IMR-90 (cell line): Measurements from ENCODE around the gene JAKMIP3. TPM values are rescaled to one million over a fixed set of nuclear protein-coding genes. Genes with fewer than 3 reads are reported as not detected.

Source experiments
- ATAC-seq: fragments of 200-7000 bp; cut with Tn5 transposase; 2 replicates; pipeline ENCODE4 v1.9.1; 2020; ENCODE audit warnings: low read depth, mild to moderate bottlenecking, moderate library complexity
- BruUV-seq: library from RNA; stranded (reverse); fragments of 400-500 nt; replicated peaks from 2 replicates; lab custom pipeline; 2021; lab: Mats Ljungman, UMichigan
- CTCF ChIA-PET: fragments of 300-600 bp; formaldehyde crosslinking; extraction: SDS; loops from one replicate; lab custom pipeline; 2021; ENCODE audit warnings: antibody characterized with exemption; lab: Yijun Ruan, JAX
- POLR2A ChIA-PET: fragments of 300-600 bp; sonication (Branson Sonifier 250); formaldehyde crosslinking; loops from one replicate; lab custom pipeline; 2022; ENCODE audit warnings: antibody characterized with exemption; ENCODE audit not compliant: unreplicated experiment; lab: Charles Lee
- DNase-seq: peaks from one replicate; pipeline ENCODE4 v3.0.0; 2013
- H2AFZ ChIP-seq: replicated peaks from 2 replicates; pipeline ENCODE3; 2013; ENCODE audit warnings: low read length, mild to moderate bottlenecking; ENCODE audit not compliant: poor library complexity
- H2AK5ac ChIP-seq: 2 replicates; pipeline ENCODE4 v1.6.1; 2013; ENCODE audit warnings: low read depth, low read length, inconsistent platforms
- H2AK9ac ChIP-seq: replicated peaks from 2 replicates; pipeline ENCODE3; 2013; ENCODE audit warnings: mild to moderate bottlenecking, low read depth, low read length, moderate library complexity; ENCODE audit not compliant: poor library complexity
- H2BK120ac ChIP-seq: 2 replicates; pipeline ENCODE4 v1.6.1; 2013; ENCODE audit warnings: low read depth, low read length, inconsistent platforms
- H2BK15ac ChIP-seq: 3 replicates; pipeline ENCODE4 v1.6.1; 2013; ENCODE audit warnings: low read depth, low read length, inconsistent platforms
- H2BK20ac ChIP-seq: 2 replicates; pipeline ENCODE4 v1.6.1; 2013; ENCODE audit warnings: low read depth, mild to moderate bottlenecking, inconsistent platforms, low read length, moderate library complexity
- H2BK5ac ChIP-seq: 2 replicates; pipeline ENCODE4 v1.6.1; 2013; ENCODE audit warnings: mild to moderate bottlenecking, low read depth, low read length, inconsistent platforms; ENCODE audit not compliant: poor library complexity, severe bottlenecking
- H3K14ac ChIP-seq: replicated peaks from 2 replicates; pipeline ENCODE4 v1.6.1; 2013; ENCODE audit warnings: low read depth, low read length, inconsistent platforms
- H3K18ac ChIP-seq: 2 replicates; pipeline ENCODE4 v1.6.1; 2013; ENCODE audit warnings: low read depth, low read length, control low read depth
- H3K23ac ChIP-seq: 2 replicates; pipeline ENCODE4 v1.6.1; 2013; ENCODE audit warnings: low read depth, low read length, inconsistent platforms
- H3K27ac ChIP-seq: 2 replicates; pipeline ENCODE4 v1.5.1; 2013; ENCODE audit warnings: mild to moderate bottlenecking, control low read depth, low read length; ENCODE audit not compliant: insufficient read depth
- H3K27me3 ChIP-seq: 2 replicates; pipeline ENCODE4 v1.6.1; 2013; ENCODE audit warnings: low read length; ENCODE audit not compliant: control insufficient read depth, insufficient read depth
- H3K36me3 ChIP-seq: 2 replicates; pipeline ENCODE4 v1.6.1; 2013; ENCODE audit warnings: low read length, mixed read lengths; ENCODE audit not compliant: control insufficient read depth, insufficient read depth
- H3K4ac ChIP-seq: 2 replicates; pipeline ENCODE4 v1.6.1; 2013; ENCODE audit warnings: low read depth, low read length, inconsistent platforms
- H3K4me1 ChIP-seq: 2 replicates; pipeline ENCODE4 v1.6.1; 2013; ENCODE audit warnings: low read length, mixed read lengths; ENCODE audit not compliant: control insufficient read depth, insufficient read depth
- H3K4me2 ChIP-seq: 2 replicates; pipeline ENCODE4 v1.6.1; 2013; ENCODE audit warnings: low read depth, mild to moderate bottlenecking, control low read depth, low read length, moderate library complexity
- H3K4me3 ChIP-seq: 2 replicates; pipeline ENCODE4 v1.5.1; 2013; ENCODE audit warnings: low read depth, mild to moderate bottlenecking, control low read depth, low read length, moderate library complexity; ENCODE audit not compliant: insufficient read depth
- H3K56ac ChIP-seq: 2 replicates; pipeline ENCODE4 v1.6.1; 2013; ENCODE audit warnings: low read length, inconsistent platforms; ENCODE audit not compliant: insufficient read depth; ENCODE audit errors: extremely low read depth
- H3K79me1 ChIP-seq, 2 experiments: 2 replicates each; pipeline ENCODE4 v1.6.1; 2013; ENCODE audit warnings: low read length in 2 of 2, inconsistent platforms in 1 of 2, low read depth in 1 of 2
- H3K9ac ChIP-seq: 2 replicates; pipeline ENCODE4 v1.6.1; 2013; ENCODE audit warnings: low read depth, low read length, control low read depth
- H3K9me1 ChIP-seq: 2 replicates; pipeline ENCODE4 v1.6.1; 2013; ENCODE audit warnings: low read length, inconsistent platforms; ENCODE audit not compliant: insufficient read depth
- H3K9me3 ChIP-seq: 2 replicates; pipeline ENCODE4 v1.6.1; 2013; ENCODE audit warnings: low read length; ENCODE audit not compliant: control insufficient read depth, insufficient read depth
- H4K20me1 ChIP-seq: 2 replicates; pipeline ENCODE4 v1.6.1; 2013; ENCODE audit warnings: low read length, inconsistent platforms; ENCODE audit not compliant: insufficient read depth
- H4K5ac ChIP-seq: 2 replicates; pipeline ENCODE4 v1.6.1; 2013; ENCODE audit warnings: mild to moderate bottlenecking, low read depth, low read length, control low read depth
- H4K8ac ChIP-seq, 2 experiments: 2 replicates each; pipeline ENCODE4 v1.6.1; 2013; ENCODE audit warnings: low read depth in 2 of 2, low read length in 2 of 2, control low read depth in 1 of 2, inconsistent platforms in 1 of 2
- H4K91ac ChIP-seq: 2 replicates; pipeline ENCODE4 v1.6.1; 2013; ENCODE audit warnings: low read depth, low read length, inconsistent platforms; ENCODE audit not compliant: insufficient read depth
- BHLHE40 ChIP-seq: fragments of 150-350 bp; IDR thresholded peaks from 2 replicates; pipeline ENCODE4 v1.6.1; 2016; ENCODE audit warnings: mild to moderate bottlenecking, low read depth, low read length
- CEBPB ChIP-seq: IDR thresholded peaks from 2 replicates; pipeline ENCODE4 v1.6.1; 2012; ENCODE audit warnings: low read depth, low read length, improper control_type of control experiment
- CHD1 ChIP-seq: IDR thresholded peaks from 2 replicates; pipeline ENCODE4 v1.6.1; 2012; ENCODE audit warnings: low read depth, low read length, improper control_type of control experiment
- ELK1 ChIP-seq: fragments of 150-350 bp; IDR thresholded peaks from 2 replicates; pipeline ENCODE4 v1.6.1; 2016; ENCODE audit warnings: low read depth, mild to moderate bottlenecking, low read length, moderate library complexity, borderline replicate concordance
- FOS ChIP-seq: fragments of 150-350 bp; IDR thresholded peaks from 2 replicates; pipeline ENCODE4 v1.6.1; 2016; ENCODE audit warnings: low read depth, low read length
- MAFK ChIP-seq: IDR thresholded peaks from 2 replicates; pipeline ENCODE4 v1.6.1; 2012; ENCODE audit warnings: low read depth, low read length, improper control_type of control experiment
- MAZ ChIP-seq: IDR thresholded peaks from 2 replicates; pipeline ENCODE4 v1.6.1; 2012; ENCODE audit warnings: low read depth, mild to moderate bottlenecking, low read length, improper control_type of control experiment, moderate library complexity, borderline replicate concordance
- MXI1 ChIP-seq: IDR thresholded peaks from 2 replicates; pipeline ENCODE4 v1.6.1; 2012; ENCODE audit warnings: low read depth, mild to moderate bottlenecking, low read length, moderate library complexity, borderline replicate concordance
- NFE2L2 ChIP-seq: fragments of 150-350 bp; IDR thresholded peaks from 2 replicates; pipeline ENCODE4 v1.6.1; 2016; ENCODE audit warnings: low read depth, mild to moderate bottlenecking, low read length
- POLR2A ChIP-seq: IDR thresholded peaks from 2 replicates; pipeline ENCODE4 v1.6.1; 2012; ENCODE audit warnings: mild to moderate bottlenecking, low read depth, low read length
- RAD21 ChIP-seq: IDR thresholded peaks from 2 replicates; pipeline ENCODE4 v1.6.1; 2012; ENCODE audit warnings: low read length, improper control_type of control experiment
- RCOR1 ChIP-seq: IDR thresholded peaks from 2 replicates; pipeline ENCODE4 v1.6.1; 2012; ENCODE audit warnings: mild to moderate bottlenecking, low read length, improper control_type of control experiment; ENCODE audit not compliant: insufficient replicate concordance
- RFX5 ChIP-seq: IDR thresholded peaks from 2 replicates; pipeline ENCODE4 v1.8.0; 2012; ENCODE audit warnings: low read depth, mild to moderate bottlenecking, low read length, moderate library complexity
- SMC3 ChIP-seq: fragments of 150-350 bp; IDR thresholded peaks from 2 replicates; pipeline ENCODE4 v1.6.1; 2016; ENCODE audit warnings: low read depth, mild to moderate bottlenecking, antibody characterized with exemption, low read length, moderate library complexity
- USF2 ChIP-seq: fragments of 150-350 bp; IDR thresholded peaks from 2 replicates; pipeline ENCODE4 v1.6.1; 2017; ENCODE audit warnings: mild to moderate bottlenecking, antibody characterized with exemption, low read length, low read depth
- WGBS, 2 experiments: methylation state at CpG; one replicate each; pipeline versions ENCODE4 v1.1.5 to v1.1.7; 2013; ENCODE audit warnings: missing lambda C conversion rate in 2 of 2; ENCODE audit not compliant: insufficient read length in 1 of 2; ENCODE audit errors: extremely low coverage in 2 of 2; 5-methylcytosine and 5-hydroxymethylcytosine counted together
- dilution Hi-C: fragments of 300-500 bp; cut with HindIII; formaldehyde crosslinking; loops from one replicate; pipeline ENCODE4 v1.14.3; 2018; ENCODE audit warnings: low sequenced_read_pairs; ENCODE audit not compliant: unreplicated experiment
- in situ Hi-C: fragments of 300-500 bp; cut with MboI; formaldehyde crosslinking; loops from 3 replicates; pipeline ENCODE4 v1.14.3; 2019; ENCODE audit warnings: low sequenced_read_pairs, inconsistent platforms, mixed read lengths
- intact Hi-C: fragments of 100-400 bp; cut with micrococcal nuclease; formaldehyde crosslinking; loops from 2 replicates; pipeline ENCODE4 v1.10.0; 2022
- polyA plus RNA-seq, 3 experiments: library from polyadenylated mRNA; depleted of rRNA; stranded (reverse); fragments of >200 nt; gene quantifications; 2 replicates each; pipeline ENCODE4 v1.2.3, GENCODE V29; 2012; ENCODE audit warnings: low replicate concordance in 1 of 3
- total RNA-seq: library from RNA; depleted of rRNA; stranded (reverse); fragments of >200 nt; gene quantifications from 2 replicates; pipeline ENCODE4 v1.2.3, GENCODE V29; 2012
- TF ChIP-seq, protein P1 (sequence below): conservative IDR thresholded peaks from 2 replicates; pipeline ENCODE4 v1.5.1; 2012; ENCODE audit warnings: mild to moderate bottlenecking, low read depth, low read length, improper control_type of control experiment

JAKMIP3 gene
- total and polyA plus RNA-seq, 2 of the 4 experiments (the other 2 are of a cell fraction): under 0.01 to 0.22 TPM

GRCh38 chr10:132102071-132102716, 36.4 kb downstream of the JAKMIP3 start:
- no peaks in the 10 kb centered on the region for H3K9me3 ChIP-seq
- H3K4me1 ChIP-seq: no peaks in the 10 kb centered on the region
- no peak overlapping the region for H2AFZ ChIP-seq
- dilution Hi-C loops: no loop called here
- H3K23ac ChIP-seq: no peak overlapping the region
- no TSS peak for BruUV-seq
- H3K56ac ChIP-seq: no peak overlapping the region
- no peak overlapping the region for H2AK5ac ChIP-seq
- H3K4me2 ChIP-seq: no peak overlapping the region
- H2BK20ac ChIP-seq: no peak overlapping the region
- no peak overlapping the region for H3K4me3 ChIP-seq
- no peak overlapping the region for H2AK9ac ChIP-seq
- H3K9ac ChIP-seq: no peak overlapping the region
- no peak overlapping the region for H4K91ac ChIP-seq
- WGBS, 2 experiments: 60% methylated on average over 8 of the region's 23 CpGs; no CpG with 5 or more reads in 1 of the 2 experiments
- H4K5ac ChIP-seq: no peak overlapping the region
- H2BK120ac ChIP-seq: no peak overlapping the region
- H4K8ac ChIP-seq: no peak overlapping the region
- intact Hi-C loops: no loop called here
- H3K27ac ChIP-seq: no peak overlapping the region
- no peaks in the 10 kb centered on the region for H3K36me3 ChIP-seq
- H2BK5ac ChIP-seq: no peak overlapping the region
- H3K18ac ChIP-seq: no peak overlapping the region
- no peak for DNase-seq
- H3K14ac ChIP-seq: no peak overlapping the region
- no peaks in the 10 kb centered on the region for H3K9me1 ChIP-seq
- H4K20me1 ChIP-seq: no peaks in the 10 kb centered on the region
- no peaks in the 10 kb centered on the region for H3K79me1 ChIP-seq
- ChIA-PET CTCF (no interaction called here), POLR2A (interaction anchor here (0.7 kb wide), 1 partner anchor 21 kb away, joined by 3 read pairs; no protein-coding TSS in a partner anchor)
- ATAC-seq: no peak
- TF ChIP-seq BHLHE40: no peak
- TF ChIP-seq USF2: no peak
- TF ChIP-seq CHD1: no peak
- no peak for TF ChIP-seq CEBPB
- no peak for TF ChIP-seq ELK1
- TF ChIP-seq RFX5: no peak
- no peak for TF ChIP-seq RCOR1
- TF ChIP-seq RAD21: no peak
- no peak for TF ChIP-seq MAFK
- TF ChIP-seq SMC3: no peak
- no peak for TF ChIP-seq MXI1
- no peak for TF ChIP-seq FOS
- TF ChIP-seq NFE2L2: no peak
- TF ChIP-seq, protein P1, sequence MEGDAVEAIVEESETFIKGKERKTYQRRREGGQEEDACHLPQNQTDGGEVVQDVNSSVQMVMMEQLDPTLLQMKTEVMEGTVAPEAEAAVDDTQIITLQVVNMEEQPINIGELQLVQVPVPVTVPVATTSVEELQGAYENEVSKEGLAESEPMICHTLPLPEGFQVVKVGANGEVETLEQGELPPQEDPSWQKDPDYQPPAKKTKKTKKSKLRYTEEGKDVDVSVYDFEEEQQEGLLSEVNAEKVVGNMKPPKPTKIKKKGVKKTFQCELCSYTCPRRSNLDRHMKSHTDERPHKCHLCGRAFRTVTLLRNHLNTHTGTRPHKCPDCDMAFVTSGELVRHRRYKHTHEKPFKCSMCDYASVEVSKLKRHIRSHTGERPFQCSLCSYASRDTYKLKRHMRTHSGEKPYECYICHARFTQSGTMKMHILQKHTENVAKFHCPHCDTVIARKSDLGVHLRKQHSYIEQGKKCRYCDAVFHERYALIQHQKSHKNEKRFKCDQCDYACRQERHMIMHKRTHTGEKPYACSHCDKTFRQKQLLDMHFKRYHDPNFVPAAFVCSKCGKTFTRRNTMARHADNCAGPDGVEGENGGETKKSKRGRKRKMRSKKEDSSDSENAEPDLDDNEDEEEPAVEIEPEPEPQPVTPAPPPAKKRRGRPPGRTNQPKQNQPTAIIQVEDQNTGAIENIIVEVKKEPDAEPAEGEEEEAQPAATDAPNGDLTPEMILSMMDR: no peak
- TF ChIP-seq MAZ: no peak
- no peak for TF ChIP-seq POLR2A
- H3K27me3 ChIP-seq: peaks cover 1% of the 10 kb centered on the region; the same call in 1 of the 2 replicates
- in situ Hi-C loops: no loop called here
- no peak overlapping the region for H3K4ac ChIP-seq
- no peak overlapping the region for H2BK15ac ChIP-seq
